HG03460 (cell line): ENCODE data around the gene CLASP1.
"Not testable (repeated sequence)": the region's sequence is repeated elsewhere in the genome, so short reads cannot be mapped to it uniquely, and the experiment has no call there.

Source experiments
- ATAC-seq: cut with Tn5 transposase; IDR thresholded peaks from one replicate; pipeline ENCODE4 v1.9.1; 2021; ENCODE audit not compliant: unreplicated experiment

The CLASP1 gene

DNA sequence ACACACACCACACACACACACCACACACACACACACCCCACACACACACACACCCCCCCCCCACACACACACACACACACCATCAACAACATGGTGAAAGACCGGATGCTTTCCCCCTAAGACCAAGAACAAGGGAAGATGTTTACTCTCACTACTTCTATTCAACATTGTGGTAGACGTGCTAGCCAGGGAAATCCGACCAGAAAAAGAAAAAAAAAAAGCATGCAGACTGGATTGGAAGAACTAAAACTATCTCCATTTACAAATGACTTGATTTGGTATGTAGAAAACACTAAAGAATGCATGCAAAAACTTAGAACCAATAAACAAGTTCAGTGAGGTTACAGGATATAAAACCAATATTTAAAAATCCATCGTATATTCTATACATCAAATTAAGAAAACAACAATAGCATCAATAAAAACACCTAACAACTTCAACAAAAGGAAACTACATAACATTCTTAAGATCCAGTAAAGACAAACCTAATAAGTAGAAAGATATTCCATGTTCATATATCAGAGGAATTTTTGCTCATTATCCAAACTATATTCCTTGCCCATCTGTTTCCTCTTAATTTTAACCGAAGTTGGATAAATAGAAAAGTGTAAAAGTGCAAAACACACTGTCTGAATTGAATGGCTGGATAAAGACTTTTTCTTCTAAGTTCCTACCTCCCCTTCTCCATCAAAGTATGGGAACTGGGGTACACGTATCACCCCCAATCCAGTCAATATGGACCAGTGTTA is 170.1 kb downstream of the CLASP1 start:
- ATAC-seq, result no peak

GRCh38 chr2:121478358-121478995 is 170.8 kb downstream of the CLASP1 start:
- not testable (repeated sequence) for ATAC-seq

DNA sequence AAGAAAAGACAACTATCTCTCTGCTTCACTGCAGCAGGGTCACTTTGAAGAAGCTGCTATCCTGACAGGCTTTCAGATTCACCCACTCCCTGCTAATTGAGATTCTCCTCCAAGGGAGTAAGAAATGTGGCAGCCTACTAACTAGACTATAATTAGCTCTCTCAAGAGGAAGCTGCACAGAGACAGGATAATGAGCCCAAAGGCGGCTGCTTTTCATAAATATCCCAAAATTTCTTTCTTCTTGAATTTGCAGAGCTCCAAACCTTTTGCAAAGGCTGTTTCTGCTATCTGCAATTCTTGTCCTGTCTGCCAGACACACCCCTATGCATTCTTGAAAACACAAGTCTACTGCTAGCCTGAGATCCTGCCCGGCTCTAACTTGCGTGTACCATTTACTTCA is 172.6 kb downstream of the CLASP1 start:
- no peak for ATAC-seq

DNA sequence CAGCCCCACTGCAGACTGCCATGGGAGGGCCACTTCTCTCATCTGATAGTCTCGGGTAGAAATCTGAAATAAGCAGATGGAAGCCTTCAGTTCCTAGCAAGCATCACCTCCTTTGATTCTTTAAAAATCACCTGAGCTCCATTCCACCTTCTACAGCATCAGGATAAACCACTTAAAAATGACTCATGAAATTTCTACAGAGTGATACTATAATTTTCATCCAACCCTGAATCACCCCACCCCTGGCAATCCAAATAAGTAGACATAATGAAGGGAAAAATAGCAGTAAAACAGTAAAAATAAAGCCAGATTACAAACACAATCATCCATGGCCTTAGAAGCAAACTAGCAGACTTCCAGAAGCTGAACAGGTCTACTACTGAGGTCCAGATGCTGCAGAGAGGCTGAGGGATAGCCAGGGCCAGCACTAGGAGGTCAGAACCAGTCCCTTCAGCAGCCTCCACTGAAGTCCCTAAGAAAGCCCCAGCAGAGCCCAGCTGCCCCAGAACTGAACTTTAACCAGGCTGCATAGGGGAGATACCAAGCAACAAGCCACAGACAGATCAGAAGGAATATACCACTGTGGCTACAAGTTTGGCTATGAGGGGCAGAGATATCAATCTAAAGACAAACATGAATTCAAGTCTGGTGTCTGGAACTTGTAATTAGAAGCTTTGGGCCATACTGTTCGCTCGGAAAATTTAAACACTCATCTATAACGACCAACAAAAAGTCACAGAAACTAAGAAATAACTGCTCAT is 173.3 kb downstream of the CLASP1 start:
- ATAC-seq, result no peak

DNA sequence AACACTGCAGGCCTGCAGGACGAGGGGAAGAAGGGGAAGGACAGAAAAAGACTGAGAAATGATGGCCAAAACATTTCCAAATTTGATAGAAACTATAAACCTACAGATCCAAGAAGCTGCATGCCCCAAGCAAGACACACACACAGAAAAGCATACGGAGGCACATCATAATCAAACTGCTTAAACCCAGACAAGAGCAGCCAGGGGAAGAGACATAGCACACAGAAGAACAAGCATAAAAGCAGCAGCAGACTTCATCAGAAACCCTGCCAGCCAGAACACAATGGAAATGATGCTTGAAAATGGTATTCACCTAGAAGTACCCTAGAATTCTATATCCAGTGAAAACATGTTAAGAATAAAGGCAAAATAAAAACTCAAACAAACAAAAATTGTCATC is 175.8 kb downstream of the CLASP1 start:
- no peak for ATAC-seq

GRCh38 chr2:121472470-121472993 is 176.7 kb downstream of the CLASP1 start:
- ATAC-seq, result no peak

GRCh38 chr2:121471532-121472469 is 177.5 kb downstream of the CLASP1 start:
- no peak for ATAC-seq

GRCh38 chr2:121470917-121471316 is 178.3 kb downstream of the CLASP1 start:
- ATAC-seq, result no peak

- no peak for ATAC-seq
Measured at GRCh38 chr2:121469356-121469755, 179.9 kb downstream of the CLASP1 start.

- no peak for ATAC-seq
Measured at GRCh38 chr2:121468936-121469335, 180.3 kb downstream of the CLASP1 start.

- ATAC-seq, result no peak
Measured at GRCh38 chr2:121459291-121459690, 190.0 kb downstream of the CLASP1 start.

DNA sequence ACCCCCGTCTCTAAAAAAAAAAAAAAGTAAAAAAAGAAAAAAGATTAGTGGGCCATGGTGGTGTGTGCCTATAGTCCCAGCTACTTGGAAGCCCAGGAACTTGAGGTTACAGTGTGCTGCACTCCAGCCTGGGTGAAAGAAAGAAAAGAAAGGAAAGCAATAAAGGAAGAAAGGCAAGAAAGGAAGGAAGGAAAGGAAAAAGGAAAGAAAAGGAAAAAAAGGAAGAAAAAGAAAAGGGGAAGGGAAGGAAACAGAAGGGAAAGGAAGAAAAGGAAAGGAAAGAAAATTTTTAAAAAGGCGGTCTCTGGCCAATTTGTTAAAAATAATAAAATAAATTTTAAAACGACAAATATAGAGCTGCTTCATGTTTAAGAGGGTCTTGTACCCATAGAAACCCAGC is 192.9 kb downstream of the CLASP1 start:
- no peak for ATAC-seq

GRCh38 chr2:121455446-121455845 is 193.8 kb downstream of the CLASP1 start:
- ATAC-seq, result no peak

GRCh38 chr2:121454549-121455090 is 194.6 kb downstream of the CLASP1 start:
- no peak for ATAC-seq

- no peak for ATAC-seq
Measured at GRCh38 chr2:121451398-121451797, 197.9 kb downstream of the CLASP1 start.

DNA sequence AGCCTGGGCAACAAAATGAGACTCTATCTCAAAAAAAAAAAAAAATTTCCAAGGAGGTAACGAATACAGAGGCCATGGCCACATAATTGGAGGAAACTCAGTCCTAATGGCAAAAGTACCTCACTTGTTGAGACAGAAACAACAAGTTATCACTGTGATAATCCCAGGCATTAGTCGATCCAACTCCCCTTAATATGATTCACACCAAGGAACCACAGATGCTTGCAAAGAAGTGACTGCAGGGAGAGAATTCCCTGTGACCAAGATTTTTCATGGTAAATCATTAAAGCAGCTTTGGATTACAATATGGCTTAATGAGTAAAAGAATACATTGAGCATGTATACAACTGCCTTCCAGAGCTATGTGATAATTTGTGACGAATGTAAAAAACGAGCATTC is 199.0 kb downstream of the CLASP1 start:
- no peak for ATAC-seq

- ATAC-seq, result no peak
Measured at GRCh38 chr2:121446647-121447241, 202.5 kb downstream of the CLASP1 start.

DNA sequence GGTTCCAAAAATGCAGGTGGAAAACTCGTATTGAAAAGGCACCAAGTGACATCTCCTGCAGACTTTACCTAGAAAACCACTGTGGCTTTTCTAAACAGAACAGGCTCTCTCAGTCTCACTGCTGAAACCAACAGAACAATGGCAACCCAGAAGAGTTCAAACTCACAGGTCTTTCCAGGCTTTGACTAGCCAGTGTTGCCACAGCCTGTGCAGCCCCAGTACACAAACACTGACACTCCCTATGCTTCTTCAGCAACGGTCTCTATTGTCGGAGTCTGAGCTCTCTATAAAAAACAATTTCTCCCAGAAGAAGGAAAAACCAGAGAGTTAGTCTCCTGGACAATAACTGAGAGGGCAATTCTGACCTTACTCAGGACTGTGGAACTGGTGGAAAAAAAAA is 206.4 kb downstream of the CLASP1 start:
- no peak for ATAC-seq

DNA sequence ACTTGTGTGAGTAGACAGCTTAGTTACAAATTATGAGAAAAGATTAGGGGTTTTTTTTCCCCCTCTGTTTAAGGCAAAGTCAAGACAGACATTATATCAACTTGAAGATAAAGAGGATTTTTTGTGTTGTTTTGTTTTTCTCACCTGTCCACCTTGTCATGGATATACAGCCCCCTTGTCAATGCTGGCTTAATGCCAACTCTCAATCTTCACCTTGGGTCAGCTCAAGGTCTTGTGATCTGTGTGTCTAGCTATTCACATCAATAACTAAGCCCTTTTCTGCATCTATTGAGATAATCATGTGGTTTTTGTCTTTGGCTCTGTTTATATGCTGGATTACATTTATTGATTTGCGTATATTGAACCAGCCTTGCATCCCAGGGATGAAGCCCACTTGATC is 211.0 kb downstream of the CLASP1 start:
- ATAC-seq, result not testable (repeated sequence)

DNA sequence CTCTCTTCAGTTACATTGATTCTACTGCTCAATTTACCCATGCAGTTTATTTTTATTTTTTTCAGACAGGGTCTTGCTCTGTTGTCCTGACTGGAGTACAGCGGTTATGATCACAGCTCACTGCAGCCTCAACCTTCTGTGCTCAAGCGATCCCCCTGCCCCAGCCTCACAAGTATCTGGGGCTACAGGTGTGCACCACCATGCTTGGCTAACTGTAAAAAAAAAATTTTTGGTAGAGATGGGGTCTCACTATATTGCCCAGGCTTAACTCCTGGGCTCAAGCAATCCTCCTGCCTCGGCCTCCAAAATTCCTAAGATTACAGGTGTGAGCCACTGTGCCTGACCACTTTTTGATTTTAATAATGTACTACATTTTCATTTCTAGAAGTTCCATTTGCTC is 212.3 kb downstream of the CLASP1 start:
- no peak for ATAC-seq
